ENCODE measurements around the gene FBXO33.

DNA sequence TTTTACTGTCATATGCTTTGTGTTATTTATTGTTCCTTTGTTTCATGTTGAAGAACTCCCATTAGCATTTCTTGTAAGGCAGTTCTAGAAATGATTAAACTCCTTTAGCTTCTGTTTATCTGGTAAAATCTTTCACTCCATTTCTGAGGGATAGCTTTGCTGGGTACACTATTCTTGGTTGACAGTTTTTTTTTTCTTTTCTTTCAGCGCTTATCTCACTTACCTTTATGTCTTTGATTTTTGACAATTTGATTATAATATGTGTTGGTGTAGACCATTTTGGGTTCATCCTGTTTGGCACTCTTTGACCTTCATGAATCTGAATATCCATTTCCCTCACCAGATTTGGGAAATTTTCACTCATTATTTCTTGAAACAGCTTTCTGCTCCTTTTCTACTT, 16.2 kb downstream of the FBXO33 start:
- TF ChIP-seq, protein P1, sequence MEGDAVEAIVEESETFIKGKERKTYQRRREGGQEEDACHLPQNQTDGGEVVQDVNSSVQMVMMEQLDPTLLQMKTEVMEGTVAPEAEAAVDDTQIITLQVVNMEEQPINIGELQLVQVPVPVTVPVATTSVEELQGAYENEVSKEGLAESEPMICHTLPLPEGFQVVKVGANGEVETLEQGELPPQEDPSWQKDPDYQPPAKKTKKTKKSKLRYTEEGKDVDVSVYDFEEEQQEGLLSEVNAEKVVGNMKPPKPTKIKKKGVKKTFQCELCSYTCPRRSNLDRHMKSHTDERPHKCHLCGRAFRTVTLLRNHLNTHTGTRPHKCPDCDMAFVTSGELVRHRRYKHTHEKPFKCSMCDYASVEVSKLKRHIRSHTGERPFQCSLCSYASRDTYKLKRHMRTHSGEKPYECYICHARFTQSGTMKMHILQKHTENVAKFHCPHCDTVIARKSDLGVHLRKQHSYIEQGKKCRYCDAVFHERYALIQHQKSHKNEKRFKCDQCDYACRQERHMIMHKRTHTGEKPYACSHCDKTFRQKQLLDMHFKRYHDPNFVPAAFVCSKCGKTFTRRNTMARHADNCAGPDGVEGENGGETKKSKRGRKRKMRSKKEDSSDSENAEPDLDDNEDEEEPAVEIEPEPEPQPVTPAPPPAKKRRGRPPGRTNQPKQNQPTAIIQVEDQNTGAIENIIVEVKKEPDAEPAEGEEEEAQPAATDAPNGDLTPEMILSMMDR (IDR thresholded peaks at IDR 0.05) = no peak
- TF ChIP-seq POLR2AphosphoS5 (IDR thresholded peaks at IDR 0.05) = no peak
